SK-N-SH (cell line): ENCODE data around the gene SND1. TPM values are rescaled to one million over a fixed set of nuclear protein-coding genes. Genes with fewer than 3 reads are reported as not detected.

ENCODE experiments used
- CTCF ChIA-PET: fragments of 300-600, 350-600 bp; formaldehyde crosslinking; extraction: SDS; loops from one replicate; lab custom pipeline; 2021; lab: Yijun Ruan, JAX
- POLR2A ChIA-PET: fragments of 350-600 bp; sonication (Branson Sonifier 250); formaldehyde crosslinking; extraction: SDS; loops from one replicate; lab custom pipeline; 2020; ENCODE audit warnings: antibody characterized with exemption, inconsistent platforms; lab: Yijun Ruan, JAX
- DNase-seq: peaks from one replicate; pipeline ENCODE4 v3.0.0; 2012
- H2AFZ ChIP-seq: fragments of 200-600 bp; sonication (generic); 2 replicates; pipeline ENCODE4 v1.8.1; 2016; ENCODE audit warnings: antibody characterized with exemption, mild to moderate bottlenecking, low read depth
- H3F3A ChIP-seq: fragments of 200-600 bp; sonication (generic); replicated peaks from 2 replicates; pipeline ENCODE3; 2016; ENCODE audit warnings: antibody characterized with exemption, mild to moderate bottlenecking; ENCODE audit not compliant: insufficient read depth
- H3K27ac ChIP-seq, 2 experiments: fragments of 200-500 bp in 1 of 2; fragments of 200-600 bp in 1 of 2; sonication (Bioruptor generic) in 1 of 2; sonication (generic), shearing (Covaris generic) in 1 of 2; 2 replicates each; pipeline versions ENCODE4 v1.5.1 to v1.6.1; 2014 to 2016; ENCODE audit warnings: low read depth in 2 of 2, inconsistent platforms in 1 of 2, low read length in 1 of 2, mild to moderate bottlenecking in 1 of 2, mixed read lengths in 1 of 2
- H3K27me3 ChIP-seq: fragments of 200-600 bp; sonication (generic), shearing (Covaris generic); 2 replicates; pipeline ENCODE4 v1.6.1; 2016; ENCODE audit warnings: mixed run types; ENCODE audit not compliant: insufficient read depth
- H3K36me3 ChIP-seq, 2 experiments: fragments of 200-500 bp in 1 of 2; fragments of 200-600 bp in 1 of 2; sonication (Bioruptor generic) in 1 of 2; sonication (generic) in 1 of 2; replicated peaks in 1 of 2; 2 replicates each; pipeline versions ENCODE3 to v1.5.1; 2014 to 2016; ENCODE audit warnings: low read length in 1 of 2, mild to moderate bottlenecking in 1 of 2; ENCODE audit not compliant: insufficient read depth in 2 of 2, control insufficient read depth in 1 of 2
- H3K4me1 ChIP-seq, 2 experiments: fragments of 200-500 bp in 1 of 2; fragments of 200-600 bp in 1 of 2; sonication (Bioruptor generic) in 1 of 2; sonication (generic), shearing (Covaris generic) in 1 of 2; 2 replicates each; pipeline versions ENCODE4 v1.5.1 to v1.6.1; 2014 to 2016; ENCODE audit warnings: low read depth in 1 of 2, low read length in 1 of 2, mixed run types in 1 of 2; ENCODE audit not compliant: insufficient read depth in 2 of 2, control insufficient read depth in 1 of 2
- H3K4me2 ChIP-seq: fragments of 200-600 bp; sonication (generic), shearing (Covaris generic); 2 replicates; pipeline ENCODE4 v1.6.1; 2017; ENCODE audit warnings: mixed run types
- H3K4me3 ChIP-seq, 2 experiments: fragments of 200-500 bp in 1 of 2; fragments of 200-600 bp in 1 of 2; sonication (Bioruptor generic) in 1 of 2; sonication (generic), shearing (Covaris generic) in 1 of 2; 2 replicates each; pipeline versions ENCODE4 v1.5.1 to v1.8.1; 2014 to 2016; ENCODE audit warnings: low read depth in 2 of 2, inconsistent platforms in 1 of 2, low read length in 1 of 2, mild to moderate bottlenecking in 1 of 2, mixed read lengths in 1 of 2, moderate library complexity in 1 of 2
- H3K79me2 ChIP-seq: fragments of 200-600 bp; sonication (generic); 2 replicates; pipeline ENCODE4 v1.8.1; 2017; ENCODE audit warnings: mild to moderate bottlenecking; ENCODE audit not compliant: insufficient read depth
- H3K9ac ChIP-seq: fragments of 200-600 bp; sonication (generic); 2 replicates; pipeline ENCODE4 v1.6.1; 2017; ENCODE audit warnings: mixed run types
- H3K9me2 ChIP-seq: fragments of 200-600 bp; sonication (generic); 2 replicates; pipeline ENCODE4 v1.6.1; 2017; ENCODE audit warnings: mixed run types
- H3K9me3 ChIP-seq: fragments of 200-600 bp; sonication (generic); 2 replicates; pipeline ENCODE4 v1.6.1; 2017; ENCODE audit warnings: mixed run types, mild to moderate bottlenecking, moderate library complexity
- H4K20me1 ChIP-seq: fragments of 200-600 bp; sonication (generic); 2 replicates; pipeline ENCODE4 v1.6.1; 2017; ENCODE audit warnings: mild to moderate bottlenecking, mixed run types; ENCODE audit not compliant: insufficient read depth
- ELF1 ChIP-seq: IDR thresholded peaks from 2 replicates; pipeline ENCODE4 v1.4.0; 2012
- EZH2phosphoT487 ChIP-seq: fragments of 200-600 bp; sonication (generic); IDR thresholded peaks from 2 replicates; pipeline ENCODE4 v1.6.1; 2017; ENCODE audit warnings: low read depth, mixed run types, mild to moderate bottlenecking, antibody characterized with exemption, moderate library complexity, borderline replicate concordance
- FOXJ3 ChIP-seq: sonication (generic); formaldehyde crosslinking; IDR thresholded peaks from 2 replicates; pipeline ENCODE4 v1.5.1; 2020; ENCODE audit warnings: mild to moderate bottlenecking, missing genetic modification reagents
- GATA2 ChIP-seq: sonication (generic); formaldehyde crosslinking; IDR thresholded peaks from 2 replicates; pipeline ENCODE4 v1.5.0; 2020; ENCODE audit warnings: mild to moderate bottlenecking, missing genetic modification reagents
- MEF2A ChIP-seq: IDR thresholded peaks from 2 replicates; pipeline ENCODE4 v1.4.0; 2012; ENCODE audit warnings: low read depth, borderline replicate concordance
- MXI1 ChIP-seq: IDR thresholded peaks from 2 replicates; pipeline ENCODE4 v1.6.1; 2012; ENCODE audit warnings: mild to moderate bottlenecking, low read depth, low read length, improper control_type of control experiment
- NRF1 ChIP-seq: IDR thresholded peaks from 2 replicates; pipeline ENCODE4 v1.6.1; 2012; ENCODE audit warnings: low read depth, mild to moderate bottlenecking, low read length
- PBX3 ChIP-seq: IDR thresholded peaks from 2 replicates; pipeline ENCODE4; 2012
- POLR2AphosphoS5 ChIP-seq: IDR thresholded peaks from 2 replicates; pipeline ENCODE4 v1.6.1; 2012; ENCODE audit warnings: low read depth, low read length
- RFX5 ChIP-seq: IDR thresholded peaks from 2 replicates; pipeline ENCODE4 v1.6.1; 2012; ENCODE audit warnings: mild to moderate bottlenecking, improper control_type of control experiment, low read length
- SMC3 ChIP-seq: IDR thresholded peaks from 2 replicates; pipeline ENCODE4 v1.6.1; 2012; ENCODE audit warnings: low read depth, low read length, improper control_type of control experiment
- TAF1 ChIP-seq: IDR thresholded peaks from 2 replicates; pipeline ENCODE4 v1.6.1; 2012; ENCODE audit warnings: low read depth, mild to moderate bottlenecking, low read length, moderate library complexity, borderline replicate concordance
- TEAD4 ChIP-seq: IDR thresholded peaks from 2 replicates; pipeline ENCODE4 v1.4.0; 2012; ENCODE audit warnings: mild to moderate bottlenecking, borderline replicate concordance; ENCODE audit not compliant: insufficient read depth
- WGBS: methylation state at CpG from one replicate; pipeline ENCODE4 v1.1.6; 2017; ENCODE audit warnings: low lambda C conversion rate; 5-methylcytosine and 5-hydroxymethylcytosine counted together
- polyA plus RNA-seq, 3 experiments: library from polyadenylated mRNA; depleted of rRNA; stranded (reverse); fragments of >200 nt; gene quantifications; 2 replicates each; pipeline ENCODE4 v1.2.3, GENCODE V29; 2012
- TF ChIP-seq, protein P1 (sequence below): IDR thresholded peaks from 2 replicates; pipeline ENCODE4 v1.4.0; 2012; ENCODE audit warnings: low read depth, borderline replicate concordance
- TF ChIP-seq, protein P2 (sequence below): IDR thresholded peaks from 2 replicates; pipeline ENCODE4 v1.4.0; 2012; ENCODE audit warnings: low read depth

Gene SND1
- polyA plus RNA-seq, 1 of the 3 experiments (the other 2 are of a cell fraction) = 165 TPM

DNA sequence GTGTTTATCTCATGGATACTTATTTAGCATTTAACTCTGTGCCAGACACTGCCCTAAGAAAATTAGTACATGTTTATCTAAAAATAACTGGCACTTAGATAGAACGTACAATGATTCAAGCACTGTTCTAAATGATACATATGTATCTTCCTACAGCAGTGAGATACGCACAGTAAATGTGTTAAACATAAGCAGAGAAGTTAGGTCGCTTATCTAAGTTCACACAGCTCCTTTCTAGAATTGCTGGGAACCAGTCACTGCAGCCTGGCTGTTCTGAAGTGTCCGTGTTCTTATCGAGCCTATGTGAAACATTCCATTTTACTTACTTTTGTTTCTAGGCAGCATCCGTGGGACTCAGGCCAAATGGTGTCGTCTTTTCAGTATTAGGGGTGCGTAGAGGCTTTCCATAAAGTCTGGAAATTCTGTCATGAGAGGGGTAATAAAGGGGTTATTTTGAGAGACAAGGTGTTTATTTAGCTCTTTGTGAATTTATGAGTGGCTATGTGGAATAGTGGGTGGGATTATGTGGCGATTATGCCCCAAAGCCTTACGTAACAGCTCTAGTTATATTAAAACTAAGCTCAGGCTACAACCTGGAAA, 186.9 kb downstream of the SND1 start:
- Histone ChIP-seq H3K79me2 (peaks cover 31% of the 10 kb centered on the region), H3K4me2 (no peak overlapping the region), H3K27me3 (no peaks in the 10 kb centered on the region), H3F3A (no peaks in the 10 kb centered on the region), H3K36me3 (peaks cover 10 to 40% of the 10 kb centered on the region in 2 experiments), H3K9me3 (no peaks in the 10 kb centered on the region), H4K20me1 (peaks cover 7% of the 10 kb centered on the region; the same call in 1 of the 2 replicates), H3K27ac (no peak overlapping the region), H3K4me1 (no peaks in the 10 kb centered on the region; a peak in 1 of 4 replicates), H3K9me2 (no peaks in the 10 kb centered on the region), H3K9ac (no peak overlapping the region), H3K4me3 (no peak overlapping the region), H2AFZ (no peak overlapping the region)
- CTCF ChIA-PET = interaction anchor here (1.1 to 1.7 kb wide), 3 partner anchors 17 to 370 kb away, joined by 3 to 5 read pairs (median 5); no protein-coding TSS in a partner anchor
- POLR2A ChIA-PET = no interaction called here
- WGBS = 97% methylated on average over 10 of the region's 10 CpGs
- no peak for TF ChIP-seq TAF1
- no peak for TF ChIP-seq TEAD4
- TF ChIP-seq MXI1 = no peak
- no peak for TF ChIP-seq PBX3
- no peak for TF ChIP-seq SMC3
- no peak for TF ChIP-seq MEF2A
- TF ChIP-seq, protein P1, sequence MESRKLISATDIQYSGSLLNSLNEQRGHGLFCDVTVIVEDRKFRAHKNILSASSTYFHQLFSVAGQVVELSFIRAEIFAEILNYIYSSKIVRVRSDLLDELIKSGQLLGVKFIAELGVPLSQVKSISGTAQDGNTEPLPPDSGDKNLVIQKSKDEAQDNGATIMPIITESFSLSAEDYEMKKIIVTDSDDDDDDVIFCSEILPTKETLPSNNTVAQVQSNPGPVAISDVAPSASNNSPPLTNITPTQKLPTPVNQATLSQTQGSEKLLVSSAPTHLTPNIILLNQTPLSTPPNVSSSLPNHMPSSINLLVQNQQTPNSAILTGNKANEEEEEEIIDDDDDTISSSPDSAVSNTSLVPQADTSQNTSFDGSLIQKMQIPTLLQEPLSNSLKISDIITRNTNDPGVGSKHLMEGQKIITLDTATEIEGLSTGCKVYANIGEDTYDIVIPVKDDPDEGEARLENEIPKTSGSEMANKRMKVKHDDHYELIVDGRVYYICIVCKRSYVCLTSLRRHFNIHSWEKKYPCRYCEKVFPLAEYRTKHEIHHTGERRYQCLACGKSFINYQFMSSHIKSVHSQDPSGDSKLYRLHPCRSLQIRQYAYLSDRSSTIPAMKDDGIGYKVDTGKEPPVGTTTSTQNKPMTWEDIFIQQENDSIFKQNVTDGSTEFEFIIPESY = no peak
- TF ChIP-seq ELF1 = no peak
- no peak for TF ChIP-seq NRF1
- DNase-seq = no peak

GRCh38 chr7:127840226-127840951, 188.4 kb downstream of the SND1 start:
- peaks cover 22 to 46% of the 10 kb centered on the region in 2 experiments for H3K36me3 ChIP-seq
- H3K9ac ChIP-seq = no peak overlapping the region
- peaks cover 7% of the 10 kb centered on the region; the same call in 1 of the 2 replicates for H4K20me1 ChIP-seq
- peaks cover 4% of the 10 kb centered on the region for H3F3A ChIP-seq
- DNase-seq = no peak
- H3K27me3 ChIP-seq = no peaks in the 10 kb centered on the region
- no peaks in the 10 kb centered on the region for H3K9me3 ChIP-seq
- TF ChIP-seq RFX5 = no peak
- no peak for TF ChIP-seq EZH2phosphoT487
- TF ChIP-seq, protein P2, sequence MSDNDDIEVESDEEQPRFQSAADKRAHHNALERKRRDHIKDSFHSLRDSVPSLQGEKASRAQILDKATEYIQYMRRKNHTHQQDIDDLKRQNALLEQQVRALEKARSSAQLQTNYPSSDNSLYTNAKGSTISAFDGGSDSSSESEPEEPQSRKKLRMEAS = no peak
- no peak for TF ChIP-seq GATA2 (CRISPR knock-in tag)
- no peak for TF ChIP-seq FOXJ3 (CRISPR knock-in tag)
- TF ChIP-seq POLR2AphosphoS5 = no peak
- TF ChIP-seq, all 33 proteins: peak for 0
- Histone ChIP-seq H3K79me2 (peaks cover 20% of the 10 kb centered on the region), H3K4me2 (no peak overlapping the region), H3K4me3 (no peak overlapping the region), H3K9me2 (no peaks in the 10 kb centered on the region), H3K4me1 (peaks cover 11% of the 10 kb centered on the region in 2 experiments), H3K27ac (no peak overlapping the region), H2AFZ (no peak overlapping the region)
- CTCF ChIA-PET = interaction anchor here (1.1 to 1.9 kb wide), 4 partner anchors 16 to 179 kb away, joined by 3 to 5 read pairs (median 4); no protein-coding TSS in a partner anchor
- POLR2A ChIA-PET = no interaction called here
- 95% methylated on average over 6 of the region's 6 CpGs for WGBS
